GM19351 (cell line): Measurements from ENCODE around the gene COL23A1.
"Not testable (repeated sequence)": the region's sequence is repeated elsewhere in the genome, so short reads cannot be mapped to it uniquely, and the experiment has no call there.

Experiments
- ATAC-seq: cut with Tn5 transposase; IDR thresholded peaks from one replicate; pipeline ENCODE4 v1.9.1; 2021; ENCODE audit warnings: mild to moderate bottlenecking, moderate library complexity; ENCODE audit not compliant: unreplicated experiment

COL23A1 gene

DNA sequence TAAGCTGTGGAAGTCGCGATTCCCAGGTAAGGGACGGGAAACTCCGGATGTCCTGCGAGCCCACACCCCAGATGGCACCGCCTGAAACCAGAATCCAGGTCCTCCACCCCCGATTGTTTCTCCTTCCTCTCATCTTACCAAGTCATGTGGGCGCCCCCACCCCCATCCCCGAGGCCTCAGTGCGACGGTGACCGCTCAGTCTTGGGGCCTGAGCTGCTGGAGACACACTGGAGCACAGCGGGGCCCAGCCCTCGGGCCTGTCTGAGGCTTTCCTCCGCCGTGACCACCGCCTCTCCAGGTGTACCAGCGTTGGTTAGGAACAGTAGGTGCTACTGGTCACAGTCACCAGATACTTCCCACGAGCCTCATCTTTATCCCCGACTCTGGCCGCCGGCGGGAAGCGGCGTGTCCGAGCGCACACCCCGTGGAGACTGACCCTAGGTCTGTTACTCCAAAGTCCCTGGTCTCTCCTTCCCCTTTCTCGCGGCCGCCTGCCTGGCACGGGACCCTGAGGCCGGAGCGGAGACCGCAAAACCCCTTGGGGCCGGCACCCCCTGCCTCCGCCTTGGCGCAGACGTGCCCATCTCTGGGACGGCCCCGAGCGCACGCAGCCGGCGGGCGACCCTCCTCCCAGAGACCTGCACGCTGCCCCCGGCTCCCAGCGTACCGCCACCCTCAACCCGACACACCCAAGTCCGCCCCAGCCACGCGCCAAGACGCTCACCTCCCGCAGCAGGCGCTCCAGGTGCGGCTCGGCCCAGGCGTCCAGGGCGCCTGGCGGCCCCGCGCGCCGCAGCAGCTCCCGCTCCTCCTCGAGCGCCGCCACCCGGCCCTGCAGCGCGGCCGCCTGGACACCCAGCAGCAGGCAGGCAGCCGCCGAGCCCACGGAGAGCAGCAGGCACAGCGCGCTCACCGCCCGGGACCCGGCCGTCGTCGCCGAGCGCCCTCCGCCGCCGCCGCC, 733 bp downstream of the COL23A1 start:
- no peak for ATAC-seq

DNA sequence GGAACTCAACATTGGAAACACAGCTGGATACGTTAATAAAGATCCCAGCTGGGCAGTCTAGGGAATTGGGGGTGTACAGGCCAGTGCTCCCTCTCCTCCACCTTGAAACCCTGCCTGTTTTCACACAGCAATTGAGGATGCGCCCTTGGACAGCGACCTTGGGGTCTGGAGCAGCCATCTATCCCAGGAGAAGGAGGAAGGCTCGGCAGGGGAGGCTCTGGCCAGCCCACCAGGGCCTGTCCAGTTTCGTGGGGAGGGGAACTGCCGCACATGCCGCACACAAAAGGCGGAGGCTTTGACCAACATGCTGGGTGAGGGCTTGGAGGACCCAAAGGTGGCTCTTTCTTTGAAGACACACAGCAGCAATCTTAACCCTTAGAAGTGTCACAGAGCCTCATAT, 1.4 kb downstream of the COL23A1 start:
- ATAC-seq = no peak

DNA sequence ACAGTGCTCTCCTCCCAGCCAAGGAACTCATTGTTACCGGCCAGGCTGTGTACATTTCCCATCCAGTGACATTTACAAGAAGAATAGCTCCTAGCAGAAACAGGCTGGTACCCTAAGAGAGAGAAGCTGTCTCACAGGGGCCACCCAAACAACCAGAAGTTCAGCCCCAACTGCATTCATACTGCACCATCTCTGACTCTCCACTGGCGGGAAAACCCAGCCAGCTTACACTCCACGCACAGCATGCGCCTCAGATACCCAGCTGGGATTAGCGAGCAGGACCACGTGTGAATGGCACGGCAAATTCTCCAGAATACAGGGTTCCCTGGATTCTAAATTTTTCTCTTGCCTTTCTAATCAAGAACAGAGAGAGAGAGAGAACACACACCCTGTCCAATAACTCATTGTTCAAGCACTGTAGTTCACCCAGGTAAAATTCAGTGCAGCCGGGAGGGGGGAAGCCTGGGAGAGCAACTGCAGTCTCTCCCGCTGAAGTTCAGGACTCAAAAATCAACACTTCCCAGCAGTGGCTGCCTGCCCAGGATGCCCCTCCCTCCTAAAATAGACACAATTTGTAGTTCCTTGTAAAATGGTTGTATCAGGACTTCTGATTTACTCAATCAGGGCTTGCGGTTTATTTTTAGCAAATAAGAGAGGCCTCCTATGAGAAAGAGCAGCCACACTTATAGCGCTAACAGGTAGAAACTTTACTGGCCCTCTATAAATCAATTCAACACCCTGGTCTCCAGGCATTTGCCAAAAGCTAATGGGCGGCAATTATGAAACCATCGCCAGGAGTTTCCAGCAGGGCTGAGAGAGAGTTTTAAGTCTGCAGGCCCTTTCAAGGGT, 2.2 kb downstream of the COL23A1 start:
- no peak for ATAC-seq

DNA sequence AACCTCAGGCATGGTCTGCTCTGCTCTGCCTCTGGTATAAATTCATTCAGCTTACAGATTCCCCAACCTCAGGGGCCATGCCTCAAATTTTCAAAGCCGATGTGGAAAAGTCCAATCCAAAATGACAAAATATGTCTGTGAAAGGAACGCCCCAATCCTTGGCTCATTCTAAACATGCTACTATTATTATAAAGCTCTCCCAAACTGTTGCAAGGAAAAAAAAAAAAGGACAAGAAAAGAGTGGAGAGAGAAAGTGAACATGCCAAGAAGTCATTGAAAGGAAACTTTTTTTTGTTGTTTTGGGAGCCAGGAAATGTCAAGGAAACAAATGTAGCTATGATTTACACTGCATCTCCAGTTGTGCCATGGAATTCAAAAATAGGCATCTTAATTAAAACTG, 3.8 kb downstream of the COL23A1 start:
- no peak for ATAC-seq

DNA sequence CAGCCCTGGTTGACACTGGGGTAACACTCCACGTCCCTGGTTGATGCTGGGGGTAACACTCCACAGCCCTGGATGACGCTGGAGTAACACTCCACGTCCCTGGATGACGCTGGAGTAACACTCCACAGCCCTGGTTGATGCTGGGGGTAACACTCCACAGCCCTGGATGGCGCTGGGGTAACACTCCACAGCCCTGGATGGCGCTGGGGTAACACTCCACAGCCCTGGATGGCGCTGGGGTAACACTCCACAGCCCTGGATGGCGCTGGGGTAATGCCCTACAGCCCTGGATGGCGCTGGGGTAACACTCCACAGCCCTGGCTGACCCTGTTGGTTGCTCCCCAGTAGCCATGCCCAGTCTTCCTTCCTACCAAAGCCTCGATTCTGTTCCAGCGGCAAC, 4.8 kb downstream of the COL23A1 start:
- not testable (repeated sequence) for ATAC-seq

DNA sequence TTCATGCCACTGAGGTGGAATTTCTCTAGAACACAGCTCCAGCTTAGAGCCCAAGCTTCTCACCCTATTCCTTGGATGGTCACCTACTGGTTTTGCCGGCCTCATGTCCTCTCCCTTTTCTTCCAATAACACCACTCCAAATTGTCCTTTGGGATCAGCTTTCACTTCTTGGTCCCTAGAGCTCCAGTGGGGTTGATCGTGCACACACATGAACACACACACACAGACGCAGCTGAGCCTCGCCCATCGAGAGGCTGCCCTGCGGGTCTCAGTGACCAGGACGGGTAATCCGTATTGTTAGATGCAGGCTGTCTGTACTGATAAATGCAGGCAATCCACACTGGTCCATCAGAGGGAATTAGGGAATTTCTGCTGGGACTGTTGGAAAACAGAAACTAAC, 6.9 kb downstream of the COL23A1 start:
- ATAC-seq = no peak

DNA sequence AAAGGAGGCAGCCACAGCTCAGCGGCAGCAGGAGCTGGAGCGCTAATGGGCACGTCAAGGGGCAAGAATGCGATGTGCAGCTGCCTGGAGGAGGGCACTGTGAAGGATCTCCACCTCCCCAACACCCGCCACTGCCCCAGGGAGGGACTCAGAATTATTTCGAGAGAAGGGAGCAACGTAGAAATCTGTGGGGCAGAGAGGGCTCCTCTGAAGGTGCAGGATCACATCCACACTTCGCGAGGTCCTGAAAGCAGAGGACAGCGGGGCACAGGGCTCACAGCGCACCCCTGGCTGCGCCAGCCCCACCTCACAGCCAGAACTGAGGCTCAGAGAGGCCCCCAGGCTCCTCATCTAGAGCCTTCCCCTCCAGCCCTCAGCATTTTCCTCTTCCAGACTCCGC, 7.9 kb downstream of the COL23A1 start:
- ATAC-seq = no peak

DNA sequence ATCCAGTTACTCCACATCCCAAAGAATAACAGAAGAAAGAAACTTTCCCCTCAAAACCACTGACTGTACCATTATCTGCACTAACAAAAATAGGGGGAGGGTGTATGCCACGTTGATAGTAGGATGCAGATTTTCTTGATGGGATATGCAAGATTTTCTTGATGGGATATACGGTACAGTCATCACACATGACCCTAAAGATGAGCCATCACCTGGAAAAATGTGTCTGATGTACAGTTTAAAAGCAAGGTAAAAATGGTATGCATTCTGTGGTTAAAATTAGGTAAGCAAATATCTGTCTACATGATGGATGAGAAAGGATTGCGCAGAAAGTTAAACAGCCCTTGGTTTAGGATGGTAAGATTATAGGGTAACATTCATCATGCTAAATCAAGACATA, 8.6 kb downstream of the COL23A1 start:
- ATAC-seq = no peak

DNA sequence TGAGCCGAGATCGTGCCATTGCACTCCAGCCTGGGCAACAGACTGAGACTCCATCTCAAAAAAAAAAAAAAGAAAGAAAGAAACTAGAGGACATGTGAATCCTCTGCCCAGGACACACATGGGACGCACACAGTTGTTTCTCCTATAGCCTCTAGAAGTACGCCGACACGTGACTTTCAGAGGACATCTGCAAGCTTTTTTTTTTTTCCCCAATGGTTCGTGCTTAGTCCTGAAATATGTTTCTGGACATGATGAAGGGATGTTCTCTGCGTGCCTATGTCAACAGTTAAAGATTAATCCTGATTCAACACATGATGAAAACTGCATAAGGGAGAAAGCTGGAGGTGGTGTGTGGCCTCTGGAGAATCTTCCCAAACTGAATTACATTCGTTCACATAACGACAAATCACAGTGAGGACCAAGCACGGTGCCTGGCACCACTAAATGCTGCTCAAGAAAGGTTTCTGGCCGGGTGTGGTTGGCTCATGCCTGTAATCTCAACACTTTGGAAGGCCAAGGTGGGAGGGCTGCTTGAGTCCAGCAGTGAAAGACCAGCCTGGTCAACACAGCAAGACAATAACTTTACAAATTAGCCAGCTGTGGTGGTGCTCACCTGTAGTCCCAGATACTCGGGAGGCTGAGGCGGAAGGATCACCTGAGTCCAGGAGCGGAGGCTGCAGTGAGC, 9.8 kb downstream of the COL23A1 start:
- ATAC-seq = no peak

DNA sequence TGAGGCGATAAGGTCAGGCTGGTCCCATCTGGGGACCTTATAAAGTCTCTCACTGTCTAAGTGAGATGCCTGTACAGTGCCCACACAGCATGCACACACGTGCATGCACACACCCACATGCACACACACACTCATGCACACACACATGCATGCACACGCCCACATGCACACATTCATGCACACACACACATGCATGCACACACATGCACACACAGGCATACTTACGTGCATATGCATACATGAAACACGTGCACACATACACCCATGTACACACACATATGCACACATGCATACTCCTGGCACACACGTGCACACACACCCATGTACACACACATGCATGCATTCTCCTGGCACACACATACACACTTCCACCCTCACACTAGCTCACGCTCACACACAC, 12.2 kb downstream of the COL23A1 start:
- no peak for ATAC-seq

DNA sequence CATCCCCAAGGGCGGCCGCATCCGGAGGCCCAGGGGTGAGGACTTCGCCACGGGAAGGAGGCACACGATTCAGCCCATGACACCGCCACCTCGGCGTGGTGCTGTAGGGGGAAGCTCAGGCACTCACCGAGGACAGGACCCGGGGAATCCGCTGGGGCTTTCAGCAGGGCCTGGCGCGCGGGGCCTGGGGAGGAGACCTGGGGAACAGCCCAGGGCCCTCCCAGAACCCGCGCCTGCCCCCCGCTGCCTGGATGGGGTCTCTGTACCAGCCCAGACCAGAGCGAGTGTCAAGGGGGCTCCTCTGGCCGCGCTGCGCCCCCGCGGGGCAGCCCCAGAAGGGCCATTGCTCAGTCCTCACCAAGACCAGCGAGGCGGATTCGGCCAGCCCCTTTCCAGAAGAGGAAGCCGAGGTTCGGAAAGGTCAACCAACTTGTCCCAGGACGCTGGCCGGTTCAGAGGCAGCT, 12.8 kb downstream of the COL23A1 start:
- no peak for ATAC-seq

DNA sequence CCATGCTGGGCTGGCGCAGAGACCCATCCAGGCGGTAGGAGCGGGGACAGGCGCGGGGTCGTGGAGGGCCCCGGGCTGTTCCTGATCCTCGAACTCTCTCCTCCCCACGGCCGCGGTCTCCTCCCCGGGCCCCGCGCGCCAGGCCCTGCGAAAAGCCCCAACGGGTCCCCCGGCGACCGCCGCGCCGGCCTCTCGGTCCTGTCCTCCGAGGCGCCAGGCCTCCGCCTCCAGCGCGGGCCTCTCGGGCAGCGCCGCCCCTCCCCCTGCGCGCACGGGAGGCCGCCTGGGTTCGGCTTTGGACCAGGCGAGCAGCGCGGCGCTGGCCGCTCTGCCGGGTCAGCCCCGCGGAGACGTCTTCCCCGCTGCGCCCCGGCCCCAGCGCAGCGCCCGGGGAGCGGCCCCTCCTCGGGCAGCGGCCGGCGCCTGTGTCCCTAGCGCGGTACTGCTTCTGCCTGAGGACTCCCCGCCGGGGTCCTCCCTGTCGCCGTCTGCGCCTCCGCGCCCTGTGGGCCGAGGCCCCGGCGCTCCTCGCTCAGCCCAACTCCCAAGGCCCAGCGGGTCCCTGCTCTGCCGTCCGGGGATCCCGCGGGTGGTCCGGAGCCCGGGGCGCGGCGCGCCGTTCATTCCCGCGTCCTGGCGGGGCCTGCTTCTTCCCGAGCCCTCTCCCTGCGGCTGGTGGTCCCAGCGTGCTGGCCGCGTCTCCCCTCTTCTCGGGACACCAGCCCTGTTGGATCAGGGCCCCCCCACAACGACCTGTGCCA, 13.4 kb downstream of the COL23A1 start:
- no peak for ATAC-seq

DNA sequence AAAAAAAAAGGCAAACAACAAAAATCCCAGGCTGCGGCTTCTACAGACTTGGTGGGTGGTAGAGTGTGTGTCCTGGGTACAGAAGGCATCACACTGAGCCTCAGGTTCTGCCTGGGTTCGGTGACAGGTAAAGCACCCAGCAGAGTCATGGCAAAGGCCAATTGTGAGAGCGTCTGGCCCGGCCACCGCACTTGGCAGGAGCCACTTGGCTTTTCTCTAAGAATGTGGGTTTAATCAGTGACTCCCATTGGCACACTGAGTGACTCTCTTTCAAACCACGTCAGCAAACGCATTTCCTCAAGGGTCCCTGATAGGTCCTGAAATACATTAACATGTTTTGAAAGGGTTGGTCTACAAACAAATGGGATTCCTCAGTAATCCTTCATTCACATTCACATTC, 17.0 kb downstream of the COL23A1 start:
- ATAC-seq = no peak

DNA sequence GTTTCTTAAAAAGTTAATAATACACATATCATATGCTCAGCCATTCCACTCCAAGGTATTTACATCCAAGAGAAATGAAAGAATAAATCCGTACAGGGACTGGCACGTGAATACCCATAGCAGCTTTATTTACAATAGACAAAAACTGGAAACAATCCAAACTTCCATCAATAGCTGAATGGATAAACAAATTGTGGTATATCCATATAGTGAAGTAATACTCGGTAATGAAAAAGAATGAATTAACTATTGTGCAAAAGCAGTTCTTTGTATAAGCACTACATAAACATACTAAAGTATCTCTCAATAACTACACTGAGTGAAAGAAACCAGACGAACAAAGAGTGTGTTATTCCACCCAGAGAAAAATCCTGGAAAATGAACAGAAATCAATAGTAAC, 17.6 kb downstream of the COL23A1 start:
- no peak for ATAC-seq

DNA sequence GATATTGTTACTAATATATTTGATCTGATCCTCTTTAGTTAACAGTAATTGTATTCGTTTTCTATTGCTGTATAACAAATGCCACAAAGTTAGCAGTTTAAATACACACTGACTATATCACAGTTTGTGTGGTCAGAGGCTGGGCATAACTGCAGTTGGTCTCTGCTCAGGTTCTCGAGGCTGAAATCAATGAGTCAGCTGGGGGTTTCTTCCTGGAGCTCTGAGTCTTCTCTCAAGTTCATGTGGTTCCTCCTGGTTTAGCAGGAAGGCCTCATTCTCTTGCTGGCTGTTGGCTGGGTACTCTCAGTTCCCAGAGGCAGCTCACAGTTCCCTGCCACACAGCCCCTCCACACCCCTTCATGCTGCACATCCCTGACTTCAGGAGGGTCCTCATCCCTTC, 20.7 kb downstream of the COL23A1 start:
- no peak for ATAC-seq

DNA sequence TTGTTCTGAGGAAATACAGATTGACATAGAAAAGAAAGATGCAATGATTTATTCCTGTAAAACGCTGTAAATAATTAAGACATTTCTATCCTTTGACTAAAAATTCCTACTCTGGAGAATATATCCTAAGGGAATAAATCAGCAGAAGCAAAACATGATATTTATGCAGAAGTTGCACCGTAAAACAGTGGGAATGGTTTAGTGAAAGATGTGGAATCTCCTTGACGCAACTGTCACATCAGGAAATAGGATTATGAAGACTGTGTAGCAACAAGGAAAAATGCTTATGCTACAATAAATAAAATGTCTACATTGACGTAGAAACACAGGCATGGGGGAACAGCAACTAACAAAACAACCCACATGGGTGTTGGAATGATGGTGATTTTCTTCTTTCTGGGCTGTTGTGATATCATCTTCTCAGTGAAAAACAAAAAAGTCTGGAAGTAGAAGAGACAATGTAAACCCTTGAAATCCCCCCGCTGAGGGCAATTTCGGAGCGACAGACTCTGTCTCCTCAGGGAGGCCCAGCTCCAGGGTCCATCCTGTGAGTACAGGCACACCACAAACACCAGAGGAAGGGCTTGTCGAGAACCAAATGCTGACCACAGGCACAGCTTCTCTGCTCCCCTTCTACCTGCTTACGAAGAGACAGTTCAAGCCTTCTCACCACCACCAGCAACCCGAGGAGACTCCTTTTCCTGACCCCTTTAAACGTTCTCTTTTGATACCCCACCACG, 25.2 kb downstream of the COL23A1 start:
- no peak for ATAC-seq

DNA sequence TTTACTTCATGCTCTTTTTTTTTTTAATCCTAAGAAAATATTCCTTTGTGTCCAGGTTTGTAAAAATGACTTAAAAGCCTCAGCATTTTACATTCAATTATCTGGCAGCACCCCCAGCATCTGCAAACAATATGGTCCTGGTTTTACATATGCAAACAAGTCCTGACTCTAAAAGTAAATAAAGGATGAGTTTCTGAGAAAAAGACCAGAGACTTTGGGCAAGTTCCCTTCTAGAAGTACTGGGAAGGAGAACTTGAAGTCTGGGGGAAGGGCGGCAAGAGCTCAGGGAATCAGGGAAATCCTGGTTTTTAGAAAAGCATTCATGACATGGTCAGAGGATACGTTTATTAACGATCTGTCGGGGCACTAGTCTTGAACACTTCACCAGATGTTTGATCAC, 25.8 kb downstream of the COL23A1 start:
- no peak for ATAC-seq

DNA sequence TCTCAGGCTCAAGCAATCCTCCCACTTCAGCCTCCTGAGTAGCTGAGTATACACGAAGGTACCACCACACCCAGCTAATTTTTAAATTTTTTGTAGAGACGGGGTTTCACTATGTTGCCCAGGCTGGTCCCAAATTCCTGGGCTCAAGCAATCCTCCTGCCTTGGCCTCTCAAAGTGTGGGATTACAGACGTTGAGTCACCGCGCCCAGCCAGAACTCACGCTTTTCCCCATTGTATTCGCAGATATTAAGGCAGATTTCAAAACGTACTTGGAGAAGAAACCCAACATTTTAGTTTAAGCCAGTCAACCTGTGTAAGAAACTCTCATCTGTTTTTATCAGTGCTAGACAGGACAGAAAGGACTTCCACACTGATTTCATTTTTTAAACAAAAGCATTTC, 26.6 kb downstream of the COL23A1 start:
- no peak for ATAC-seq

DNA sequence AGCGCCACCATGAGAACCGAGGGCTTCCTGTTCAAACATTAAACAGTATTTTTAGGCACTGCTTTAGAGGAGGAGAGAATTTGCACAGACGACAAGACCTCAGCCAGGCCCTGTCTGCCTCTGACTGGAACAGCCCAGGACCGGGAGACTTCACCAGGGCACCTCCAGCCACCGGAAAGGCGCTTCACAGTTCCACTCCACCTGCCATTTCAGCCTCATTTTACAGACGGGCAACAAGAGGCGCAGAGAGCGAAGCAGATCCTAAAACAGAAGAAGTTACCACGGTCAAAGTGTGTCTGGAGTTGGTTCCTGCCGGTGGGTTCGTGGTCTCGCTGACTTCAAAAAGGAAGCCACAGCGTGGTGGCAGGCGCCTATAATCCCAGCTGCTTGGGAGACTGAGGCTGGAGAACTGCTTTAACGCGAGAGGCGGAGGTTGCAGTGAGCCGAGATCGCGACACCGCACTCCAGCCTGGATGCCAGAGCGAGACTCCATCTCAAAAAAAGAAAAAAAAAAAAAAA, 28.4 kb downstream of the COL23A1 start:
- ATAC-seq = no peak

DNA sequence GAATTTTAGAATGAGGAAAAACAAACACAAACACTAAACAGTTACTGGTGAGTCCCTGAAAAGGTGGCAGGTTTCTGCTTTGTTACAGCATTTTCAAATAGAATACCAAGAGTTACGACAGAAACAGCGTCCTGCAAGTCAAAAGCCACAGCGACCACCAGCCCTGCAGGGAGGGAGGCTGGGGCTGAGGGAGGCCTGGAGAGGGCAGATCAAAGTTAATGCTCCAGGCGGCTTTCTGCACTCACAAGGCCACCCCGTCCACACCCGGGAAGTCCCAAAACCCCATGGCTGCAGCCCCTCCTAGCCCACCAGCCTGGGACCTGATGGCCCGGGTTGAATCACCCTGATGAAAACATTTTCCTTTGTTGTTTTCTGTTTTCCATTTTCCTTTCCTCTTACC, 29.3 kb downstream of the COL23A1 start:
- no peak for ATAC-seq
